Activated CD8-positive, alpha-beta T cell treated with anti-CD3 and anti-CD28 coated beads for 36 hours (primary cell): ENCODE results near the gene EIF4G1. TPM values are rescaled to one million over a fixed set of nuclear protein-coding genes. Genes with fewer than 3 reads are reported as not detected.

Experiments
- ATAC-seq: fragments of 200-7000 bp; cut with Tn5 transposase; one replicate; pipeline ENCODE4 v1.10.0; 2021; ENCODE audit warnings: mild to moderate bottlenecking, moderate library complexity
- CTCF ChIA-PET: fragments of 350-600 bp; sonication (Branson Sonifier 250); formaldehyde crosslinking; loops from one replicate; lab custom pipeline; 2021; ENCODE audit warnings: antibody characterized with exemption; lab: Charles Lee
- POLR2A ChIA-PET: fragments of 350-600 bp; sonication (Branson Sonifier 250); formaldehyde crosslinking; loops from one replicate; lab custom pipeline; 2021; ENCODE audit warnings: antibody characterized with exemption; lab: Charles Lee
- DNase-seq: peaks from one replicate; pipeline ENCODE4 v3.0.0-alpha.2; 2020
- H3K27ac Mint-ChIP-seq: one replicate; pipeline ENCODE4 v1.8.0; 2021; ENCODE audit warnings: mild to moderate bottlenecking, mixed read lengths
- H3K27me3 Mint-ChIP-seq: one replicate; pipeline ENCODE4 v1.8.0; 2021; ENCODE audit warnings: mixed read lengths
- H3K36me3 Mint-ChIP-seq: one replicate; pipeline ENCODE4 v1.8.0; 2021; ENCODE audit warnings: low read depth, mixed read lengths
- H3K4me1 Mint-ChIP-seq: one replicate; pipeline ENCODE4 v1.8.0; 2021; ENCODE audit warnings: low read depth, mixed read lengths
- H3K4me3 Mint-ChIP-seq: one replicate; pipeline ENCODE4 v1.8.0; 2021; ENCODE audit warnings: mild to moderate bottlenecking, moderate library complexity, mixed read lengths
- H3K9me3 Mint-ChIP-seq: one replicate; pipeline ENCODE4 v1.8.0; 2021; ENCODE audit warnings: mixed read lengths
- intact Hi-C: fragments of 100-400 bp; cut with micrococcal nuclease; formaldehyde crosslinking; loops from one replicate; pipeline ENCODE4 v1.10.0; 2022
- total RNA-seq, 2 experiments: library from RNA; stranded (reverse); gene quantifications; one replicate each; pipeline ENCODE4 v1.2.3, GENCODE V29; 2021
- TF ChIP-seq, protein P1 (sequence below): fragments of 200-600 bp; IDR thresholded peaks from one replicate; pipeline ENCODE4 v1.8.0; 2022; ENCODE audit warnings: antibody characterized with exemption, mild to moderate bottlenecking

Gene EIF4G1
- total RNA-seq, 2 experiments from 2014 or later: 429 to 437 TPM

GRCh38 chr3:184384342-184384741 lies 69.9 kb downstream of the EIF4G1 start:
- TF ChIP-seq, protein P1, sequence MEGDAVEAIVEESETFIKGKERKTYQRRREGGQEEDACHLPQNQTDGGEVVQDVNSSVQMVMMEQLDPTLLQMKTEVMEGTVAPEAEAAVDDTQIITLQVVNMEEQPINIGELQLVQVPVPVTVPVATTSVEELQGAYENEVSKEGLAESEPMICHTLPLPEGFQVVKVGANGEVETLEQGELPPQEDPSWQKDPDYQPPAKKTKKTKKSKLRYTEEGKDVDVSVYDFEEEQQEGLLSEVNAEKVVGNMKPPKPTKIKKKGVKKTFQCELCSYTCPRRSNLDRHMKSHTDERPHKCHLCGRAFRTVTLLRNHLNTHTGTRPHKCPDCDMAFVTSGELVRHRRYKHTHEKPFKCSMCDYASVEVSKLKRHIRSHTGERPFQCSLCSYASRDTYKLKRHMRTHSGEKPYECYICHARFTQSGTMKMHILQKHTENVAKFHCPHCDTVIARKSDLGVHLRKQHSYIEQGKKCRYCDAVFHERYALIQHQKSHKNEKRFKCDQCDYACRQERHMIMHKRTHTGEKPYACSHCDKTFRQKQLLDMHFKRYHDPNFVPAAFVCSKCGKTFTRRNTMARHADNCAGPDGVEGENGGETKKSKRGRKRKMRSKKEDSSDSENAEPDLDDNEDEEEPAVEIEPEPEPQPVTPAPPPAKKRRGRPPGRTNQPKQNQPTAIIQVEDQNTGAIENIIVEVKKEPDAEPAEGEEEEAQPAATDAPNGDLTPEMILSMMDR: no peak
- ATAC-seq (no peak), DNase-seq (no peak)
- ChIA-PET POLR2A (no interaction called here), CTCF (interaction anchor here (1.2 to 2.7 kb wide), 3 partner anchors 12 to 130 kb away, joined by 3 to 14 read pairs (median 3); no protein-coding TSS in a partner anchor)
- Mint-ChIP-seq H3K27ac (no peak overlapping the region), H3K4me3 (no peak overlapping the region), H3K27me3 (peaks cover 32% of the 10 kb centered on the region), H3K9me3 (no peaks in the 10 kb centered on the region), H3K36me3 (no peaks in the 10 kb centered on the region), H3K4me1 (peaks cover 3% of the 10 kb centered on the region)
- intact Hi-C loops: no loop called here

Other genes starting within 250 kb of the EIF4G1 start
- gene HTR3E, start 217.5 kb upstream of the EIF4G1 start, total RNA-seq: not detected
- gene EIF2B5, start 179.2 kb upstream of the EIF4G1 start, total RNA-seq: 10 to 100 TPM; 59.9 to 64.0 TPM
- 10 to 100 TPM; 21.2 to 25.9 TPM for gene DVL3, start 159.2 kb upstream of the EIF4G1 start, total RNA-seq
- gene AP2M1, start 139.8 kb upstream of the EIF4G1 start, total RNA-seq: 100 to 1,000 TPM; 211 to 223 TPM
- 10 to 100 TPM; 61.3 to 68.7 TPM for gene ABCF3, start 128.4 kb upstream of the EIF4G1 start, total RNA-seq
- not detected for gene VWA5B2, start 85.0 kb upstream of the EIF4G1 start, total RNA-seq
- 10 to 100 TPM; 40.0 to 44.5 TPM for gene ALG3, start 65.6 kb upstream of the EIF4G1 start, total RNA-seq
- gene EEF1AKMT4, start 64.9 kb upstream of the EIF4G1 start, total RNA-seq: 1 to 10 TPM; 7.8 to 8.7 TPM
- under 1 TPM; 0.18 to 0.22 TPM for gene CAMK2N2, start 53.1 kb upstream of the EIF4G1 start, total RNA-seq
- gene ECE2, start 38.6 kb upstream of the EIF4G1 start, total RNA-seq: not detected
- 100 to 1,000 TPM; 220 to 221 TPM for gene PSMD2, start 15.4 kb upstream of the EIF4G1 start, total RNA-seq
- 1 to 10 TPM; 4.0 to 5.5 TPM for gene FAM131A, start 23.0 kb downstream of the EIF4G1 start, total RNA-seq
- 1 to 10 TPM; 4.0 to 4.2 TPM for gene CLCN2, start 47.0 kb downstream of the EIF4G1 start, total RNA-seq
- gene POLR2H, start 47.1 kb downstream of the EIF4G1 start, total RNA-seq: 100 to 1,000 TPM; 166 to 169 TPM
- not detected for gene THPO, start 63.6 kb downstream of the EIF4G1 start, total RNA-seq
- gene CHRD, start 65.4 kb downstream of the EIF4G1 start, total RNA-seq: not detected
- under 1 TPM in 1 of 2 experiments, not detected in 1; 0.07 TPM for gene EPHB3, start 247.2 kb downstream of the EIF4G1 start, total RNA-seq